Stimulated activated naive CD8-positive, alpha-beta T cell treated with anti-CD3 and anti-CD28 coated beads, Interleukin-15, Interleukin-2, amounts not matched to agents 100 U/mL and 50 U/mL, for 24 hours (primary cell): ENCODE measurements around the gene PTEN.

ENCODE experiments used
- ATAC-seq: fragments of 150-1000 bp; cut with Tn5 transposase; one replicate; pipeline ENCODE4 v1.10.0; 2021
- DNase-seq: peaks from one replicate; pipeline ENCODE4 v3.0.0; 2021

Gene PTEN

GRCh38 chr10:87976101-87976743, 112.8 kb downstream of the PTEN start:
- DNase-seq (no peak), ATAC-seq (no peak)

GRCh38 chr10:87978166-87978565, 114.7 kb downstream of the PTEN start:
- no peak for DNase-seq
- ATAC-seq: no peak

GRCh38 chr10:87979847-87980246, 116.4 kb downstream of the PTEN start:
- no peak for DNase-seq
- no peak for ATAC-seq

- no peak for ATAC-seq
- no peak for DNase-seq
These were observed 120.3 kb downstream of the PTEN start for GRCh38 chr10:87983716-87984115.

GRCh38 chr10:87987206-87987605, 123.8 kb downstream of the PTEN start:
- no peak for ATAC-seq
- no peak for DNase-seq

GRCh38 chr10:87991946-87992345, 128.5 kb downstream of the PTEN start:
- ATAC-seq (no peak), DNase-seq (no peak)

- no peak for DNase-seq
- ATAC-seq: no peak
These were observed 141.0 kb downstream of the PTEN start for GRCh38 chr10:88004451-88004850.

GRCh38 chr10:88006261-88006660, 142.8 kb downstream of the PTEN start:
- no peak for DNase-seq
- no peak for ATAC-seq

- DNase-seq (no peak), ATAC-seq (no peak)
These were observed 145.5 kb downstream of the PTEN start for GRCh38 chr10:88008866-88009470.

GRCh38 chr10:88012641-88013040, 149.2 kb downstream of the PTEN start:
- DNase-seq (no peak), ATAC-seq (no peak)

GRCh38 chr10:88017781-88018180, 154.4 kb downstream of the PTEN start:
- no peak for ATAC-seq
- DNase-seq: no peak

- ATAC-seq (no peak), DNase-seq (no peak)
These were observed 156.3 kb downstream of the PTEN start for GRCh38 chr10:88019753-88020152.
